Measurements from ENCODE around the gene CAMK2A. TPM values are rescaled to one million over a fixed set of nuclear protein-coding genes. Genes with fewer than 3 reads are reported as not detected.

CAMK2A gene
- total RNA-seq, 2 donors from 2014 or later, result 0.50 to 1.0 TPM

GRCh38 chr5:150174285-150174684 is 115.3 kb downstream of the CAMK2A start:
- H3K36me3 ChIP-seq, result no peaks in the 10 kb centered on the region
- H3K9me3 ChIP-seq, result no peaks in the 10 kb centered on the region
- no peaks in the 10 kb centered on the region for H3K4me1 ChIP-seq (replicated peaks)
- DNase-seq (ENCODE audit: low spot score), result no peak
- H3K27ac ChIP-seq, result no peak overlapping the region
- intact Hi-C loops (cut with DNase I), result no loop called here
- no peaks in the 10 kb centered on the region for H3K27me3 ChIP-seq (replicated peaks; ENCODE audit: insufficient read depth)
- 87% methylated on average over 6 of the region's 6 CpGs for WGBS
- H3K4me3 ChIP-seq, result no peak overlapping the region
- TF ChIP-seq, protein P1, sequence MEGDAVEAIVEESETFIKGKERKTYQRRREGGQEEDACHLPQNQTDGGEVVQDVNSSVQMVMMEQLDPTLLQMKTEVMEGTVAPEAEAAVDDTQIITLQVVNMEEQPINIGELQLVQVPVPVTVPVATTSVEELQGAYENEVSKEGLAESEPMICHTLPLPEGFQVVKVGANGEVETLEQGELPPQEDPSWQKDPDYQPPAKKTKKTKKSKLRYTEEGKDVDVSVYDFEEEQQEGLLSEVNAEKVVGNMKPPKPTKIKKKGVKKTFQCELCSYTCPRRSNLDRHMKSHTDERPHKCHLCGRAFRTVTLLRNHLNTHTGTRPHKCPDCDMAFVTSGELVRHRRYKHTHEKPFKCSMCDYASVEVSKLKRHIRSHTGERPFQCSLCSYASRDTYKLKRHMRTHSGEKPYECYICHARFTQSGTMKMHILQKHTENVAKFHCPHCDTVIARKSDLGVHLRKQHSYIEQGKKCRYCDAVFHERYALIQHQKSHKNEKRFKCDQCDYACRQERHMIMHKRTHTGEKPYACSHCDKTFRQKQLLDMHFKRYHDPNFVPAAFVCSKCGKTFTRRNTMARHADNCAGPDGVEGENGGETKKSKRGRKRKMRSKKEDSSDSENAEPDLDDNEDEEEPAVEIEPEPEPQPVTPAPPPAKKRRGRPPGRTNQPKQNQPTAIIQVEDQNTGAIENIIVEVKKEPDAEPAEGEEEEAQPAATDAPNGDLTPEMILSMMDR (IDR thresholded peaks at IDR 0.05), result no peak
- TF ChIP-seq POLR2AphosphoS5 (IDR thresholded peaks at IDR 0.05) (no peak), POLR2A (IDR thresholded peaks at IDR 0.05) (no peak)

- Histone ChIP-seq H3K27ac (no peak overlapping the region), H3K9me3 (no peaks in the 10 kb centered on the region), H3K27me3 (replicated peaks; ENCODE audit: insufficient read depth) (no peaks in the 10 kb centered on the region), H3K36me3 (no peaks in the 10 kb centered on the region), H3K4me3 (no peak overlapping the region), H3K4me1 (replicated peaks) (no peaks in the 10 kb centered on the region)
- WGBS, result 96% methylated on average over 3 of the region's 3 CpGs
- no peak for DNase-seq (ENCODE audit: low spot score)
- intact Hi-C loops (cut with DNase I), result no loop called here
- TF ChIP-seq POLR2AphosphoS5 (IDR thresholded peaks at IDR 0.05), result no peak
- no peak for TF ChIP-seq POLR2A (IDR thresholded peaks at IDR 0.05)
These were observed 116.4 kb downstream of the CAMK2A start for GRCh38 chr5:150173161-150173560.

- DNase-seq (ENCODE audit: low spot score), result no peak
- Histone ChIP-seq H3K4me3 (no peak overlapping the region), H3K27me3 (replicated peaks; ENCODE audit: insufficient read depth) (no peaks in the 10 kb centered on the region), H3K4me1 (replicated peaks) (no peaks in the 10 kb centered on the region), H3K36me3 (no peaks in the 10 kb centered on the region), H3K9me3 (no peaks in the 10 kb centered on the region), H3K27ac (no peak overlapping the region)
- TF ChIP-seq POLR2A (IDR thresholded peaks at IDR 0.05) (no peak), POLR2AphosphoS5 (IDR thresholded peaks at IDR 0.05) (no peak)
- TF ChIP-seq, protein P1 (IDR thresholded peaks at IDR 0.05), result no peak
- 86% methylated on average over 4 of the region's 4 CpGs for WGBS
- intact Hi-C loops (cut with DNase I), result no loop called here
These were observed 117.0 kb downstream of the CAMK2A start for GRCh38 chr5:150172556-150172955.

DNA sequence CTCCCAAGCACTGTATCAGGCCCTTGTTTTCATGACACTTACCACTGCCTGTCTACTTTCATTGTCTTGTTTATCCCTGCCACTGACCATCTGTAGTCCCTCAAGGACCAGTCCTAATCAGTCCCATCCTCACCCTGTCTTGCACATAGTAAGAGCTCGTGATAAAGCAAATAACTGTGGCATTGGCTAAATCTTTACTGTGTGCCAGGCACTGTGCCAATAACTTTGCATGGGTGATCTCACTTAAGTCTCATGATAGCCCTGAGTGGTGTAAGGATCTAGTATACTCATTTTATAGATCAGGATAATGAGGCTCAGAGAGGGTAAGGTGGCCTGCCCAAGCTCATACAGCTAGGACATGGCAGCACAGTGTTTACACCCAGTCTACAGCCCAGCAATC is 117.4 kb downstream of the CAMK2A start:
- TF ChIP-seq POLR2AphosphoS5 (IDR thresholded peaks at IDR 0.05) (no peak), POLR2A (IDR thresholded peaks at IDR 0.05) (no peak)
- TF ChIP-seq, protein P1 (IDR thresholded peaks at IDR 0.05), result no peak
- DNase-seq (ENCODE audit: low spot score), result no peak
- H3K4me3 ChIP-seq, result no peak overlapping the region
- no peak overlapping the region for H3K27ac ChIP-seq
- 52% methylated on average over 1 of the region's 1 CpG for WGBS
- H3K36me3 ChIP-seq, result no peaks in the 10 kb centered on the region
- intact Hi-C loops (cut with DNase I), result no loop called here
- H3K27me3 ChIP-seq (replicated peaks; ENCODE audit: insufficient read depth), result peaks cover 2% of the 10 kb centered on the region
- no peaks in the 10 kb centered on the region for H3K4me1 ChIP-seq (replicated peaks)
- no peaks in the 10 kb centered on the region for H3K9me3 ChIP-seq

Other genes starting within 250 kb of the CAMK2A start
- 10 to 100 TPM; 11.0 to 36.4 TPM for gene CSF1R, start 203.2 kb downstream of the CAMK2A start, total RNA-seq
- 100 to 1,000 TPM in 1 of 2 donors, 10 to 100 TPM in 1; 14.5 to 161 TPM for gene PDGFRB, start 133.9 kb downstream of the CAMK2A start, total RNA-seq
- 1 to 10 TPM in 1 of 2 donors, not detected in 1; 3.2 TPM for gene CDX1, start 123.0 kb downstream of the CAMK2A start, total RNA-seq
- not detected for gene SLC6A7, start 99.7 kb downstream of the CAMK2A start, total RNA-seq
- gene ARSI, start 13.1 kb upstream of the CAMK2A start, total RNA-seq, result 1 to 10 TPM; 1.5 to 1.6 TPM
- 10 to 100 TPM; 28.9 to 58.3 TPM for gene TCOF1, start 67.9 kb upstream of the CAMK2A start, total RNA-seq
- 100 to 1,000 TPM; 425 to 612 TPM for gene CD74, start 123.1 kb upstream of the CAMK2A start, total RNA-seq
- 1,000 to 10,000 TPM; 1,708 to 3,672 TPM for gene RPS14, start 160.0 kb upstream of the CAMK2A start, total RNA-seq
- gene NDST1, start 218.4 kb upstream of the CAMK2A start, total RNA-seq, result 100 to 1,000 TPM in 1 of 2 donors, 10 to 100 TPM in 1; 65.8 to 175 TPM